SK-N-SH treated with all-trans-retinoic acid at 6 μM for 48 hours (cell line): ENCODE results near the gene FAAP24.
"Not testable (repeated sequence)": the region's sequence is repeated elsewhere in the genome, so short reads cannot be mapped to it uniquely, and the experiment has no call there.

Experiments used
- ATAC-seq: fragments of 200-7000 bp; cut with Tn5 transposase; 3 replicates; pipeline ENCODE4 v1.9.1; 2020; ENCODE audit warnings: mild to moderate bottlenecking, moderate library complexity
- BACH2 ChIP-seq: fragments of 250-450 bp; sonication (Bioruptor Pico); IDR thresholded peaks from 2 replicates; pipeline ENCODE4 v1.9.0; 2021; ENCODE audit warnings: mild to moderate bottlenecking, borderline replicate concordance
- CSDC2 ChIP-seq: fragments of 250-450 bp; sonication (Bioruptor Pico); IDR thresholded peaks from 2 replicates; pipeline ENCODE4 v1.5.0; 2020; ENCODE audit warnings: mild to moderate bottlenecking, moderate library complexity
- ESRRG ChIP-seq: fragments of 250-450 bp; sonication (Bioruptor Pico); IDR thresholded peaks from 2 replicates; pipeline ENCODE4 v1.6.1; 2021; ENCODE audit warnings: mild to moderate bottlenecking
- GLIS3 ChIP-seq: fragments of 250-450 bp; sonication (Bioruptor Pico); IDR thresholded peaks from 2 replicates; pipeline ENCODE4 v1.5.0; 2020; ENCODE audit warnings: mild to moderate bottlenecking, moderate library complexity
- OSR1 ChIP-seq: fragments of 250-450 bp; sonication (Bioruptor Pico); IDR thresholded peaks from 2 replicates; pipeline ENCODE4 v1.8.0; 2022; ENCODE audit warnings: moderate library complexity, mild to moderate bottlenecking, inconsistent platforms
- PPARA ChIP-seq: fragments of 250-450 bp; sonication (Bioruptor Pico); IDR thresholded peaks from 2 replicates; pipeline ENCODE4 v1.5.0; 2020; ENCODE audit warnings: mild to moderate bottlenecking, borderline replicate concordance
- RARB ChIP-seq: fragments of 250-450 bp; sonication (Bioruptor Pico); IDR thresholded peaks from 2 replicates; pipeline ENCODE4 v1.8.0; 2021; ENCODE audit warnings: mild to moderate bottlenecking, moderate library complexity
- SNAI2 ChIP-seq: fragments of 250-450 bp; sonication (Bioruptor Pico); IDR thresholded peaks from 2 replicates; pipeline ENCODE4 v1.5.0; 2020; ENCODE audit warnings: mild to moderate bottlenecking, moderate library complexity
- TCF4 ChIP-seq: fragments of 250-450 bp; sonication (Bioruptor Pico); IDR thresholded peaks from 2 replicates; pipeline ENCODE4 v1.8.0; 2021; ENCODE audit warnings: mild to moderate bottlenecking, moderate library complexity, borderline replicate concordance
- TOX ChIP-seq: fragments of 250-450 bp; sonication (Bioruptor Pico); IDR thresholded peaks from 2 replicates; pipeline ENCODE4 v1.8.0; 2021; ENCODE audit warnings: mild to moderate bottlenecking, moderate library complexity, borderline replicate concordance
- ZC3H10 ChIP-seq: fragments of 250-450 bp; sonication (Bioruptor Pico); IDR thresholded peaks from 2 replicates; pipeline ENCODE4 v1.5.1; 2021; ENCODE audit warnings: mild to moderate bottlenecking, moderate library complexity
- ZFP3 ChIP-seq: fragments of 250-450 bp; sonication (Bioruptor Pico); IDR thresholded peaks from 2 replicates; pipeline ENCODE4 v1.5.0; 2020; ENCODE audit warnings: mild to moderate bottlenecking, moderate library complexity
- ZFP30 ChIP-seq: fragments of 450-650 bp; formaldehyde crosslinking; IDR thresholded peaks from 2 replicates; pipeline ENCODE4 v1.5.0; 2022; ENCODE audit warnings: mild to moderate bottlenecking, moderate library complexity
- ZNF565 ChIP-seq: fragments of 450-650 bp; formaldehyde crosslinking; conservative IDR thresholded peaks from 2 replicates; pipeline ENCODE4 v1.5.0; 2020; ENCODE audit warnings: low read depth, mild to moderate bottlenecking, moderate library complexity
- ZNF70 ChIP-seq: fragments of 450-650 bp; formaldehyde crosslinking; IDR thresholded peaks from 2 replicates; pipeline ENCODE4 v1.5.0; 2020; ENCODE audit warnings: mild to moderate bottlenecking, moderate library complexity
- TF ChIP-seq, protein P1 (sequence below): fragments of 250-450 bp; sonication (Bioruptor Pico); IDR thresholded peaks from 2 replicates; pipeline ENCODE4 v1.8.0; 2020; ENCODE audit warnings: mild to moderate bottlenecking, moderate library complexity, borderline replicate concordance
- TF ChIP-seq, protein P2 (sequence below): fragments of 250-450 bp; sonication (Bioruptor Pico); IDR thresholded peaks from 2 replicates; pipeline ENCODE4 v1.5.0; 2020; ENCODE audit warnings: mild to moderate bottlenecking, moderate library complexity
- TF ChIP-seq, protein P3 (sequence below): fragments of 250-450 bp; sonication (Bioruptor Pico); IDR thresholded peaks from 2 replicates; pipeline ENCODE4 v1.5.1; 2021; ENCODE audit warnings: mild to moderate bottlenecking, moderate library complexity
- TF ChIP-seq, protein P4 (sequence below): fragments of 250-450 bp; sonication (Bioruptor Pico); IDR thresholded peaks from 2 replicates; pipeline ENCODE4 v1.5.1; 2020; ENCODE audit warnings: low read depth, mild to moderate bottlenecking, moderate library complexity

The FAAP24 gene

DNA sequence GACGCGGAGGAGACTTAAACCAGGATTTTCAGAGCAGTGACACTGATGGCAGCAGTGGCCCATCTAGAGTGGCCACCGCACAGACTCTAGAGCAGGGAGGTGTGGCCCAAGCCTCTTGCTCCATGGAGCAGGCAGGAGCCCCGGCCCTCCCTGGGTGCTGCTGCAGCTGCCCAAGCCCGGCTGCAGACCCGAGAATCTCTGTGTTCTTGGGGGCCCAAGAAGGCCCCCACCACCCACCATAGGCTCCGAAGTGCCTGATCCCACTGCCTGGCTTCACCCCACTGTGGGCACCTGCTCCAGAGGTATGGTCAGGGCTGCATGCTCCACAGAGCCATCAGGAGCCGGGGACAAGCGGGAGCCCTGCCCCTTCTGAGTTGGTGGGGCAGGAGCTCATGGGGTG, 36.4 kb upstream of the FAAP24 start:
- no peak for ATAC-seq
- TF ChIP-seq, protein P1, sequence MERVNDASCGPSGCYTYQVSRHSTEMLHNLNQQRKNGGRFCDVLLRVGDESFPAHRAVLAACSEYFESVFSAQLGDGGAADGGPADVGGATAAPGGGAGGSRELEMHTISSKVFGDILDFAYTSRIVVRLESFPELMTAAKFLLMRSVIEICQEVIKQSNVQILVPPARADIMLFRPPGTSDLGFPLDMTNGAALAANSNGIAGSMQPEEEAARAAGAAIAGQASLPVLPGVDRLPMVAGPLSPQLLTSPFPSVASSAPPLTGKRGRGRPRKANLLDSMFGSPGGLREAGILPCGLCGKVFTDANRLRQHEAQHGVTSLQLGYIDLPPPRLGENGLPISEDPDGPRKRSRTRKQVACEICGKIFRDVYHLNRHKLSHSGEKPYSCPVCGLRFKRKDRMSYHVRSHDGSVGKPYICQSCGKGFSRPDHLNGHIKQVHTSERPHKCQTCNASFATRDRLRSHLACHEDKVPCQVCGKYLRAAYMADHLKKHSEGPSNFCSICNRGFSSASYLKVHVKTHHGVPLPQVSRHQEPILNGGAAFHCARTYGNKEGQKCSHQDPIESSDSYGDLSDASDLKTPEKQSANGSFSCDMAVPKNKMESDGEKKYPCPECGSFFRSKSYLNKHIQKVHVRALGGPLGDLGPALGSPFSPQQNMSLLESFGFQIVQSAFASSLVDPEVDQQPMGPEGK (CRISPR knock-in tag), result no peak
- no peak for TF ChIP-seq ZC3H10 (CRISPR knock-in tag)
- TF ChIP-seq ZFP30 (CRISPR knock-in tag), result no peak

DNA sequence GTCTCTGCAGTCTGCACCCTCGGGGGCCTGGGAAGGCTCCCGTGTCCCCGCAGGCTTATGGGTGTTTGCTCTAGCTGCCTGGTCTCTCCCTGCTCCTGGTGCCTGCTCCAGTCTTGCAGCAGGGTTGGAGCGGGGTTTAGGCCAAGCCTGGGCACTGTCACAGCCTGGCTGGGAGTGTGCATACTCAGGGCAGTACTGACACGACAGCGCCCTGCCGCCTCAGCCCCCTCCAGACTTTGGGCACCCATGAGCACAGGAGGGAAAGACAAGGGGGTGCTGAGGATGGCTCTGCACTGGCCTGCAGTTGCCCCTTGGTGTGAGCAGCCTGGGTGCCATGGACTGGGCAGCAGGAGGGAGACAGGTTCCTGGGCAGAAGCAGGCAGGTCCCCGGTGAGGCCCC, 36.0 kb upstream of the FAAP24 start:
- ATAC-seq, result no peak
- TF ChIP-seq ZNF565 (CRISPR knock-in tag), result no peak
- TF ChIP-seq PPARA (CRISPR knock-in tag), result no peak
- no peak for TF ChIP-seq BACH2 (CRISPR knock-in tag)
- TF ChIP-seq ZC3H10 (CRISPR knock-in tag), result no peak
- no peak for TF ChIP-seq ESRRG
- TF ChIP-seq CSDC2 (CRISPR knock-in tag), result no peak
- TF ChIP-seq, protein P2, sequence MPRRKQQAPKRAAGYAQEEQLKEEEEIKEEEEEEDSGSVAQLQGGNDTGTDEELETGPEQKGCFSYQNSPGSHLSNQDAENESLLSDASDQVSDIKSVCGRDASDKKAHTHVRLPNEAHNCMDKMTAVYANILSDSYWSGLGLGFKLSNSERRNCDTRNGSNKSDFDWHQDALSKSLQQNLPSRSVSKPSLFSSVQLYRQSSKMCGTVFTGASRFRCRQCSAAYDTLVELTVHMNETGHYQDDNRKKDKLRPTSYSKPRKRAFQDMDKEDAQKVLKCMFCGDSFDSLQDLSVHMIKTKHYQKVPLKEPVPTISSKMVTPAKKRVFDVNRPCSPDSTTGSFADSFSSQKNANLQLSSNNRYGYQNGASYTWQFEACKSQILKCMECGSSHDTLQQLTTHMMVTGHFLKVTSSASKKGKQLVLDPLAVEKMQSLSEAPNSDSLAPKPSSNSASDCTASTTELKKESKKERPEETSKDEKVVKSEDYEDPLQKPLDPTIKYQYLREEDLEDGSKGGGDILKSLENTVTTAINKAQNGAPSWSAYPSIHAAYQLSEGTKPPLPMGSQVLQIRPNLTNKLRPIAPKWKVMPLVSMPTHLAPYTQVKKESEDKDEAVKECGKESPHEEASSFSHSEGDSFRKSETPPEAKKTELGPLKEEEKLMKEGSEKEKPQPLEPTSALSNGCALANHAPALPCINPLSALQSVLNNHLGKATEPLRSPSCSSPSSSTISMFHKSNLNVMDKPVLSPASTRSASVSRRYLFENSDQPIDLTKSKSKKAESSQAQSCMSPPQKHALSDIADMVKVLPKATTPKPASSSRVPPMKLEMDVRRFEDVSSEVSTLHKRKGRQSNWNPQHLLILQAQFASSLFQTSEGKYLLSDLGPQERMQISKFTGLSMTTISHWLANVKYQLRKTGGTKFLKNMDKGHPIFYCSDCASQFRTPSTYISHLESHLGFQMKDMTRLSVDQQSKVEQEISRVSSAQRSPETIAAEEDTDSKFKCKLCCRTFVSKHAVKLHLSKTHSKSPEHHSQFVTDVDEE (CRISPR knock-in tag), result no peak
- TF ChIP-seq, protein P3, sequence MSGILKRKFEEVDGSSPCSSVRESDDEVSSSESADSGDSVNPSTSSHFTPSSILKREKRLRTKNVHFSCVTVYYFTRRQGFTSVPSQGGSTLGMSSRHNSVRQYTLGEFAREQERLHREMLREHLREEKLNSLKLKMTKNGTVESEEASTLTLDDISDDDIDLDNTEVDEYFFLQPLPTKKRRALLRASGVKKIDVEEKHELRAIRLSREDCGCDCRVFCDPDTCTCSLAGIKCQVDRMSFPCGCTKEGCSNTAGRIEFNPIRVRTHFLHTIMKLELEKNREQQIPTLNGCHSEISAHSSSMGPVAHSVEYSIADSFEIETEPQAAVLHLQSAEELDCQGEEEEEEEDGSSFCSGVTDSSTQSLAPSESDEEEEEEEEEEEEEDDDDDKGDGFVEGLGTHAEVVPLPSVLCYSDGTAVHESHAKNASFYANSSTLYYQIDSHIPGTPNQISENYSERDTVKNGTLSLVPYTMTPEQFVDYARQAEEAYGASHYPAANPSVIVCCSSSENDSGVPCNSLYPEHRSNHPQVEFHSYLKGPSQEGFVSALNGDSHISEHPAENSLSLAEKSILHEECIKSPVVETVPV (CRISPR knock-in tag), result no peak
- TF ChIP-seq GLIS3 (CRISPR knock-in tag), result no peak
- TF ChIP-seq ZFP30 (CRISPR knock-in tag), result no peak
- no peak for TF ChIP-seq ZFP3 (CRISPR knock-in tag)
- TF ChIP-seq SNAI2 (CRISPR knock-in tag), result no peak
- TF ChIP-seq TOX (CRISPR knock-in tag), result no peak
- TF ChIP-seq OSR1 (CRISPR knock-in tag), result no peak
- TF ChIP-seq, protein P4, sequence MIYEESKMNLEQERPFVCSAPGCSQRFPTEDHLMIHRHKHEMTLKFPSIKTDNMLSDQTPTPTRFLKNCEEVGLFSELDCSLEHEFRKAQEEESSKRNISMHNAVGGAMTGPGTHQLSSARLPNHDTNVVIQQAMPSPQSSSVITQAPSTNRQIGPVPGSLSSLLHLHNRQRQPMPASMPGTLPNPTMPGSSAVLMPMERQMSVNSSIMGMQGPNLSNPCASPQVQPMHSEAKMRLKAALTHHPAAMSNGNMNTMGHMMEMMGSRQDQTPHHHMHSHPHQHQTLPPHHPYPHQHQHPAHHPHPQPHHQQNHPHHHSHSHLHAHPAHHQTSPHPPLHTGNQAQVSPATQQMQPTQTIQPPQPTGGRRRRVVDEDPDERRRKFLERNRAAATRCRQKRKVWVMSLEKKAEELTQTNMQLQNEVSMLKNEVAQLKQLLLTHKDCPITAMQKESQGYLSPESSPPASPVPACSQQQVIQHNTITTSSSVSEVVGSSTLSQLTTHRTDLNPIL (CRISPR knock-in tag), result no peak

DNA sequence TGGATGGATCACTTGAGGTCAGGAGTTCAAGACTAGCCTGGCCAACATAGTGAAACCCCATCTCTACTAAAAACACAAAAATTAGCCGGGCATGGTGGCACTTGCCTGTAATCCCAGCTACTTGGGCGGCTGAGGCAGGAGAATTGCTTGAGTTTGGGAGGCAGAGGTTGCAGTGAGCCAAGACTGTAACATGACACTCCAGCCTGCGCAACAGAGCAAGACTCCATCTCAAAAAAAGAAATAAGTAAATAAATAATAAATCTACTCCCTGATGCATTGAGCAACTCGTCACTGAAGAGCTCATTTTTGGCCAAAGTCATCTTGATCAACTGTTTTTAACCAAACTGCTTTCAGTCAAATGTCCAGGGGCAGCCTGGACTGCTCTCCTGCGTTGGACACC, 30.8 kb upstream of the FAAP24 start:
- not testable (repeated sequence) for ATAC-seq

DNA sequence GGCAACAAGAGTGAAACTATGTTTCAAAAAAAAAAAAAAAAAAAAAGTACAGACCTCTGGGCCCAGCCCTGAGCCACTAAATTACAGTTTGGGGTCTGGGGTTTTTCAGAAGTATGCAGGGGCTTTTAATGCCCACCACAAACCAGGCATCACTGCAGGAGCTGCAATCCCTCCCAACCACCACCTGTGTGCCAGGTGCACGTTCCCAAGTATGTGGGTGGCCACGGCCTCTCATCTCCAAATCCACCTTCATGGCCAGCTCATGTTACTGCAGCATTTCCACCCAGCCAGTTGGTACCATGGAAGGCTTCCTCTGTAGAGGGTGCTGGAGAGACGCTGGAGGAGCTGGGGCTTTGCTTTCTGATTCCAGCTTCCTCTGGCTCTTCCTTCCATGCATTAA, 26.8 kb upstream of the FAAP24 start:
- TF ChIP-seq ZNF70, result no peak
- no peak for TF ChIP-seq TCF4 (CRISPR knock-in tag)
- no peak for TF ChIP-seq ZFP30 (CRISPR knock-in tag)
- no peak for TF ChIP-seq BACH2 (CRISPR knock-in tag)
- no peak for TF ChIP-seq ESRRG
- TF ChIP-seq RARB (CRISPR knock-in tag), result no peak
- no peak for TF ChIP-seq CSDC2 (CRISPR knock-in tag)
- TF ChIP-seq SNAI2 (CRISPR knock-in tag), result no peak
- TF ChIP-seq OSR1 (CRISPR knock-in tag), result no peak
- TF ChIP-seq, protein P4 (CRISPR knock-in tag), result no peak
- TF ChIP-seq GLIS3 (CRISPR knock-in tag), result no peak
- TF ChIP-seq, all 23 proteins: peak for 0
- no peak for ATAC-seq
